GM12801 (cell line): ENCODE data around the gene NCEH1.

ENCODE experiments used
- CTCF ChIP-seq: IDR thresholded peaks from one replicate; pipeline ENCODE4 v1.5.1; 2011; ENCODE audit warnings: control low read depth; ENCODE audit not compliant: insufficient read length; ENCODE audit errors: extremely low read depth

NCEH1 gene

GRCh38 chr3:172713316-172713715, 2.4 kb upstream of the NCEH1 start:
- no peak for TF ChIP-seq CTCF

- TF ChIP-seq CTCF = no peak
Observed at GRCh38 chr3:172711454-172711795, 558 bp upstream of the NCEH1 start.

GRCh38 chr3:172709774-172710663, 848 bp downstream of the NCEH1 start:
- no peak for TF ChIP-seq CTCF

- TF ChIP-seq CTCF = no peak
Observed at GRCh38 chr3:172708921-172709773, 1.7 kb downstream of the NCEH1 start.

- no peak for TF ChIP-seq CTCF
Observed at GRCh38 chr3:172707967-172708366, 2.9 kb downstream of the NCEH1 start.

GRCh38 chr3:172707030-172707429, 3.8 kb downstream of the NCEH1 start:
- no peak for TF ChIP-seq CTCF

GRCh38 chr3:172705170-172705569, 5.7 kb downstream of the NCEH1 start:
- no peak for TF ChIP-seq CTCF
